ENCODE data around the gene DCHS1.

- no peak for TF ChIP-seq TCF4 (CRISPR knock-in tag; IDR thresholded peaks at IDR 0.05; ENCODE audit: borderline replicate concordance)
- no peak for TF ChIP-seq PATZ1 (CRISPR knock-in tag; IDR thresholded peaks at IDR 0.05; ENCODE audit: borderline replicate concordance)
- no peak for TF ChIP-seq RARB (CRISPR knock-in tag; IDR thresholded peaks at IDR 0.05)
- TF ChIP-seq ZNF565 (CRISPR knock-in tag; conservative IDR thresholded peaks at IDR 0.05; ENCODE audit: low read depth) = no peak
These were observed 19.3 kb upstream of the DCHS1 start for GRCh38 chr11:6674862-6675261.

Measured in SK-N-SH treated with all-trans-retinoic acid at 6 μM for 48 hours (cell line).